Measurements from ENCODE around the gene DNTTIP2.
"Not testable (repeated sequence)": the region's sequence is repeated elsewhere in the genome, so short reads cannot be mapped to it uniquely, and the experiment has no call there.

DNTTIP2 gene

DNA sequence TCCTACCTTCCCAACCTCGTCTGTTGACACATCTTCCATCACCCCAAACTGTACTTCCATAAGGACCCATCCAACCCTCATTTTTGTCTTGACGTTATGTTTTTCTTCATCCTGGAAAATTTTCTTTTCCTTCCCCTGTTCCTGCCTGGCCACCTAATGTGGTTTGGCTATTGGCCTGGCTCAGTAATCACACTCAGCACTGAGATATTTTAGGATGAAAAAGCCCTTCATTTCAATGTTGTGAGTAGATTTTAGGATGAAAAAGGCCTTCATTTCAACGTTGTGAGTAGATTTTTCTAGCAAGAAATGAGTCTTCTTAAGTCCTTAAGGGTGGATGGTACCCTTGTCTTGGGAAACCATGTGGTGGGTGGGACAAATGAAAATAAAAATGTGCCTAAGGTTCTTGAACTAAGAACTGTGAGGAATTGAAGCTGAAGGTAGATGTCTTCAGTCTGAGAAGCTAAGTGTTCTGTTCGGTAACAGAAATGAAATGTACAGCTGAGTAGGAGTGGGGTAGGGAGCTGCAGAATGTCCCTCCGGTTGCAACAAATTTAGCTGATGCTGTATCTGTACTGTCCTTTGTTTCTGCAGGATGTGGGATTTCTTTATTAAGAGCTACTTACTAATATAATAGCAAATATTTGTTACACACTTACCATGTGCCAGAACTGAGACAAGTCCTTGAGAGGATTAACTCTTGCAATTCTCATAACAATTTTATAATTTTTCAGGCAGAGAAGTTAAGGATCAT is 36.1 kb downstream of the DNTTIP2 start:
- H3K9me3 Mint-ChIP-seq = no peaks in the 10 kb centered on the region
- no peak for DNase-seq (ENCODE audit: low spot score)
- peaks cover 5% of the 10 kb centered on the region for H3K27me3 Mint-ChIP-seq (ENCODE audit: low read depth)
- no peak overlapping the region for H3K27ac Mint-ChIP-seq
- no peak overlapping the region for H3K4me3 Mint-ChIP-seq
- H3K36me3 Mint-ChIP-seq (ENCODE audit: low read depth) = no peaks in the 10 kb centered on the region
- peaks cover 16% of the 10 kb centered on the region for H3K4me1 Mint-ChIP-seq (ENCODE audit: low read depth)

DNA sequence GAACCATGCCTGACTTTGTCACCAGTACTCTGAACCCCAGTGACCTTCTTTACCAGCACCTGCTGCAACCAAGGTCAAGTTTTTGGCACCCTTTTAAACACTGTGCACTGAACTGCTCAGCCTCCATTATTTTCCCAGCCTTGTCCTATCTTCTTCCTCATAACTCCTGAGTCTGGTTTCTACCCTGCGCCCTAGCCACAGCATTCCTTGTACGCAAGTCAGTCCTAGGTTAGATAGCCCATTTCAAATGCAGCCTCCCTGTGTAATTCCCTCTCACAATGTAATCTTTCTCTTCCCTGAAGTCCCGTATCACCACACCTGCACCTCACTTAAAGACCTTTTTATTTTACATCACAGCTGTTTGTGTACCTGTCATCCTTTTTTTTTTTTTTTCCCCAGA is 37.2 kb downstream of the DNTTIP2 start:
- no peak for DNase-seq (ENCODE audit: low spot score)
- no peaks in the 10 kb centered on the region for H3K9me3 Mint-ChIP-seq
- peaks cover 13% of the 10 kb centered on the region for H3K4me1 Mint-ChIP-seq (ENCODE audit: low read depth)
- H3K27ac Mint-ChIP-seq = no peak overlapping the region
- no peak overlapping the region for H3K4me3 Mint-ChIP-seq
- H3K27me3 Mint-ChIP-seq (ENCODE audit: low read depth) = no peaks in the 10 kb centered on the region
- no peaks in the 10 kb centered on the region for H3K36me3 Mint-ChIP-seq (ENCODE audit: low read depth)

DNA sequence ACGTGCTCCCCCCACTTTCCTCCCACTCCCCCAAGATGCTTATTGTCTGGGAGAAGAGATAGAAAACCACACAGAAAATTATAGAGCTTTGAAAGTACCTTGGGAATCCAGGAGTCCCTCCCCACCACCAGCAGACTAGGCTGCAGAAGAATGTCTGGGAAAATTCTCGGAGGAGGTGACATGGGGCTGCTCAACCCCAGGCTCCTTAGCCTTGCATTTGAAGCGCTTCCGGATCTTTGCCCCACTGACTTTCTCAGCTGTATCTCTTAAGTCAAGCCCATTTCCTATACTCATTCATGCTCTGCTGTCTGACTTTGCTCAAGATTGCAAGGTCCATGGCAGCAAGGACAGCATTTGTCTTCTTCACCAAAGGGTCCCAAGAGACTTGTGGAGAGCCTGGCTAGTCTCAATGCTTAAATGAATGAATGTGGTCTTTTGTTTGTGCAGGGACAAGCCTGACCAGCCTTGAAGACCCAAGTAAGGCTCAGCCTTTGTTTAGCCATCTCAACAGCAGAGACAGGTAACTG is 38.0 kb downstream of the DNTTIP2 start:
- Mint-ChIP-seq H3K27me3 (ENCODE audit: low read depth) (no peaks in the 10 kb centered on the region), H3K36me3 (ENCODE audit: low read depth) (no peaks in the 10 kb centered on the region), H3K27ac (no peak overlapping the region), H3K4me1 (ENCODE audit: low read depth) (peaks cover 11% of the 10 kb centered on the region), H3K9me3 (no peaks in the 10 kb centered on the region), H3K4me3 (no peak overlapping the region)
- no peak for DNase-seq (ENCODE audit: low spot score)

DNA sequence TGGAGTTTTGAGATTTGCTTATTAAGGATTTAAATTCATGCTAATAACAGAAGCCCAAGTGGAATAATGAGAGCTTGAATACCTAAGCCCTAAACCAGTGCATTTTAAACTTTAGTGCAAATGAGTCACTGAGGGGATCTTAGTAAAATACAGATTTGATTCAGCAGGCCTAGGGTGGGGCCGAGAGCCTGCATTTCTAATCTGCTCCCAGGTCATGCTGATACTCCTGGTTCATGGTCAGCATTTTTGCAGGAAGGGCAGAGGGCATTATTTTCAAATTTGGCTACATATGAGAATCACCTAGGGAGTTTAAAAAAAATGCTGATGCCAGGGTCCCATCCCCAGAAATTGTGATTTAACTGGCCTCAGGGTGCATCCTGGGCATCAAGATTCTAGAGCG is 39.3 kb downstream of the DNTTIP2 start:
- Mint-ChIP-seq H3K27me3 (ENCODE audit: low read depth) (no peaks in the 10 kb centered on the region), H3K9me3 (peaks cover 3% of the 10 kb centered on the region), H3K27ac (no peak overlapping the region), H3K36me3 (ENCODE audit: low read depth) (no peaks in the 10 kb centered on the region), H3K4me3 (no peak overlapping the region), H3K4me1 (ENCODE audit: low read depth) (peaks cover 4% of the 10 kb centered on the region)
- no peak for DNase-seq (ENCODE audit: low spot score)

DNA sequence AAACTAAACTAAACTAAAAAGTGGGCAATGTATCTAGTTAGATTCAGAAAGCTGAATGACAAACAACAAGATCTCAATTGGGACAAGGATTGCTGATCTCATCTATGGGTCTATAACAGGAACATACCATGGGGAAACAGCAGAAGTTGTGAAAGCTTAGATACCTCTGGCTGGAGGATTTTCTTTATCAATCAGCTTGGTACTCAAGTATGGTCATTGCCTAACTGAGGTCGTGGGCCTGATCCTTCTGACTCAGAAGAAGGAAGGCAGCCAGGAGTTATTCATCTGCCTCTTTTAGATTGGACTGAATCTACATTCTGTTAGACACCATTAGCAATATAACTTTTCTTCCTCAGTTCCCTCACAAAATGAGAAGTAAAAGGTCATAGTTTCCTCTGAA is 39.7 kb downstream of the DNTTIP2 start:
- no peaks in the 10 kb centered on the region for H3K27me3 Mint-ChIP-seq (ENCODE audit: low read depth)
- peaks cover under 1% of the 10 kb centered on the region for H3K4me1 Mint-ChIP-seq (ENCODE audit: low read depth)
- no peak for DNase-seq (ENCODE audit: low spot score)
- H3K27ac Mint-ChIP-seq = no peak overlapping the region
- H3K4me3 Mint-ChIP-seq = no peak overlapping the region
- H3K36me3 Mint-ChIP-seq (ENCODE audit: low read depth) = no peaks in the 10 kb centered on the region
- peaks cover 7% of the 10 kb centered on the region for H3K9me3 Mint-ChIP-seq

DNA sequence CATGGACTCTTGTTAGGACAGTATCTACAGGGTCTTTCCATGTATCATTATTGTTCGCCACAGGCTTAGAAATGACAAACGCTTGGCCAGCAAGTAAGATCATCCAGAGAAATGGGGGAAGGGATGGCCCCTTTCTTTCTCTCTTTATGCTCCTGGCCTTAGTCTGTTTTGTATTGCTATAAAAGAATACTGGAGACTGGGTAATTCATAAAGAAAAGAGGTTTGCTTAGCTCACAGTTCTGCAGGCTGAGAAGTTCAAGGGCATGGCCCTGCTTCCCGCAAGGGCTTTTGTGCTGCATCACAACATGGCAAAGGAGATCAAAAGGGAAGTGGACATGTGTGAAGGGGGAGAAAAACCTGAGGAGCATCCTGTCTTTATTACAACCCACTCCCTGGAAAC is 41.0 kb downstream of the DNTTIP2 start:
- no peaks in the 10 kb centered on the region for H3K36me3 Mint-ChIP-seq (ENCODE audit: low read depth)
- H3K9me3 Mint-ChIP-seq = peaks cover 19% of the 10 kb centered on the region
- no peak for DNase-seq (ENCODE audit: low spot score)
- H3K4me3 Mint-ChIP-seq = no peak overlapping the region
- H3K27ac Mint-ChIP-seq = no peak overlapping the region
- H3K27me3 Mint-ChIP-seq (ENCODE audit: low read depth) = no peaks in the 10 kb centered on the region
- no peaks in the 10 kb centered on the region for H3K4me1 Mint-ChIP-seq (ENCODE audit: low read depth)

DNA sequence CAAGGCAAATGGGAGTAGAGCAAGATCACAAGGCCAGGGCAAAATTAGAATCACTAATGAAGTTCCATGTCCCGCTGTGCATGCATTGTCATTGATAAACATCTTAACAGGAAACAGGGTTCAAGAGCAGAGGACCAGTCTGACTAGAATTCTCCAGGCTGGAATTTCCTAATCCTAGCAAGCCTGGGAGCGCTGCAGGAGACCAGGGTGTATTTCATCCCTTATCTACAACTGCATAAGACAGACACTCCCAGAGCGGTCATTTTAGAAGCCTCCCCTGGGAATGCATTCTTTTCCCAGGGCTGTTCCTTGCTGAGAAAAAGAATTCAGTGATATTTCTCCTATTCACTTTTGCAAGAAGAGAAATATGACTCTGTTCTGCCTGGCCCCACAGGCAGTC is 45.7 kb downstream of the DNTTIP2 start:
- H3K36me3 Mint-ChIP-seq (ENCODE audit: low read depth); H3K4me3 Mint-ChIP-seq; H3K27ac Mint-ChIP-seq; H3K27me3 Mint-ChIP-seq (ENCODE audit: low read depth); H3K4me1 Mint-ChIP-seq (ENCODE audit: low read depth); DNase-seq (ENCODE audit: low spot score): not testable (repeated sequence)
- H3K9me3 Mint-ChIP-seq = peaks cover 33% of the 10 kb centered on the region

DNA sequence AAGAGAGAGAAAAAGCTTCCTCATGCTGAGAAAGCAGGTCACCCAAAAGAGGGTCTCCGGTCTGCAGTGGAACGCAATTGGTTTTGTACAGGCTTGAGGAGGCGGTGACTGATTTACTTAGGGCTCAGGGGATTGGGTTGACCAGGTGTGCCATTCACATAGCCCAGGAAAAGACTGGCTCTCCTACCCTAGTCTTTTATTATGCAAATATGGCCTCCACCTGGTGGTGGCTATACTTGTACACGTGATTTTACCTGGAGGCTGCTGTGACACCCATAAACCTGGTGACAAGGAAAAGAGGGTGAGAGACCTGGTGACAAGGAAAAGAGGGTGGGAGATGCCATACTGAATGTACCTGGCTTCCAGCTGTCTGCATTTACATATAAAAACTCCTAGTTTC is 49.9 kb downstream of the DNTTIP2 start:
- H3K4me3 Mint-ChIP-seq = no peak overlapping the region
- DNase-seq (ENCODE audit: low spot score) = no peak
- H3K27me3 Mint-ChIP-seq (ENCODE audit: low read depth) = peaks cover 5% of the 10 kb centered on the region
- H3K9me3 Mint-ChIP-seq = peaks cover 23% of the 10 kb centered on the region
- H3K4me1 Mint-ChIP-seq (ENCODE audit: low read depth) = no peaks in the 10 kb centered on the region
- H3K36me3 Mint-ChIP-seq (ENCODE audit: low read depth) = no peaks in the 10 kb centered on the region
- H3K27ac Mint-ChIP-seq = no peak overlapping the region

DNA sequence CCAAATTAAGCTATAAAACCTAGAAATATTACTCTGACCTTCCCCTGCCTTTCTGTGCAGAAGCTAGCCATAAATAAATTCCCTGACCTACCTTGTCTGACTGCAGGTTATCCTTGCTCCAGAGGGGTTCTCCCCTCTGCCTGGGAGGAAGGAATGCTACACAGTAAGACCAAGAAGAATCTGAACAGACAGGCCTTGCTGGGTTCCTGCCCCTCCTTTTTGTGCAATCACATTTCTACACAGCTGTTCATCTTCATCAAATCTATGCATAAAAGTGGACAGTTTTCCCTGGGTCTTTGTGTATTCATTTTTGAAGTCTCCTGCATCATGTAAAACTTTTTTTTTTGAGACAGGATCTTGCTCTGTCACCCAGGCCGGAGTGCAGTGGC is 50.6 kb downstream of the DNTTIP2 start:
- Mint-ChIP-seq H3K27ac (no peak overlapping the region), H3K9me3 (peaks cover 18% of the 10 kb centered on the region), H3K4me3 (no peak overlapping the region), H3K4me1 (ENCODE audit: low read depth) (no peaks in the 10 kb centered on the region), H3K27me3 (ENCODE audit: low read depth) (peaks cover 5% of the 10 kb centered on the region), H3K36me3 (ENCODE audit: low read depth) (no peaks in the 10 kb centered on the region)
- no peak for DNase-seq (ENCODE audit: low spot score)

DNA sequence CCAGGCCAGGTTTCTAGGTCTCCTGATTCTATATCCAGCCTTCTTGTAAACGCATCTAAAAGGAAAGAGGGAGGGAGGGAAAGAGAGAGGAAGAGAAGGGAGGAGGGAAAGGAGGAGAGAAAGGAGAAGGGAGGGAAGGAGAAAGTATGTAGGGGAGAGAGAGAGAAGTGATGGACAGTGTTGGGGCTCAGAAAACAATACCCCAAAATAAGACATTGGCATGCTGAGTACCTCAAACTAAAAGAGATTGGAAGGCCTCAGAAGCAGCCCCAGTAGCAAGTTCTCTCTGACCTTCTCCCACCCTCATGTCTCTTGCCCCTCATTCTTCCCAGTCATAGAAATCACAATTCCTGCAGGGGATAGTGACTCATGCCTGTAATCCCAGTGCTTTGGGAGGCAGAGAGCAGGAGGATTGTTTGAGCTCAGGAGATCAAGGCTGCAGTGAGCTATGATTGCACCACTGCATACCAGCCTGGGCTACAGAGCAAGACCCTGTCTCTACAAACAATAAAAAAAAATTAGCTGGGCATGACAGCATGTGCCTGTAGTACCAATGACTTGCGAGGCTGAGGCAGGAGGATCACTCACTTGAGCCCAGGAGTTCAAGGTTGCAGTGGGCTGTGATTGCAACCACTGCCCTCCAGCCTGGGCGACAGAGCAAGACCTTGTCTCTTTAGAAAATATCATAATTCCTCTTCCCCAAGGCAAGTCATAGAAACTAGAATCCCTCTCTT is 51.2 kb downstream of the DNTTIP2 start:
- no peaks in the 10 kb centered on the region for H3K36me3 Mint-ChIP-seq (ENCODE audit: low read depth)
- H3K9me3 Mint-ChIP-seq = peaks cover 13% of the 10 kb centered on the region
- DNase-seq (ENCODE audit: low spot score) = no peak
- H3K4me1 Mint-ChIP-seq (ENCODE audit: low read depth) = no peaks in the 10 kb centered on the region
- no peak overlapping the region for H3K27ac Mint-ChIP-seq
- peaks cover 5% of the 10 kb centered on the region for H3K27me3 Mint-ChIP-seq (ENCODE audit: low read depth)
- no peak overlapping the region for H3K4me3 Mint-ChIP-seq

DNA sequence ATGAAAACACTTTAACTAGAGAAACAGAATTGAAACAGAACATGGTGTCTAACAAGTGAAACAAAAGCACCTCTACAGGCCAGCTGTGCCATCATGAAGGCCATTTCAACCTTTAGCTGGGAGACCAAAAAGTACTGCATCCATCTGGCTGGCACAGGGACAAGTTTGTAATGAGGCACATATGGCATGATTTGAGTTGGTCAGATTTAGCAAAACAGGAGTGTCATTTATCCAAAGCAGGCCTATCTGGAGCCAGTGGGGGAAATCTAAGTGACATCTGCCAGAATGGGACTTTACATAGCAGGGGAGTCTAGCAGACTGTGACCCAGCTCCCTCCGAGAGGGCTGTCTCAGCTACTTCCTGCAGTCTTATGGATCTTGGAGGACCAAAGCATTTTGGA is 51.9 kb downstream of the DNTTIP2 start:
- Mint-ChIP-seq H3K36me3 (ENCODE audit: low read depth) (no peaks in the 10 kb centered on the region), H3K27me3 (ENCODE audit: low read depth) (peaks cover 5% of the 10 kb centered on the region), H3K4me1 (ENCODE audit: low read depth) (no peaks in the 10 kb centered on the region), H3K27ac (no peak overlapping the region), H3K9me3 (peaks cover 9% of the 10 kb centered on the region), H3K4me3 (no peak overlapping the region)
- no peak for DNase-seq (ENCODE audit: low spot score)

DNA sequence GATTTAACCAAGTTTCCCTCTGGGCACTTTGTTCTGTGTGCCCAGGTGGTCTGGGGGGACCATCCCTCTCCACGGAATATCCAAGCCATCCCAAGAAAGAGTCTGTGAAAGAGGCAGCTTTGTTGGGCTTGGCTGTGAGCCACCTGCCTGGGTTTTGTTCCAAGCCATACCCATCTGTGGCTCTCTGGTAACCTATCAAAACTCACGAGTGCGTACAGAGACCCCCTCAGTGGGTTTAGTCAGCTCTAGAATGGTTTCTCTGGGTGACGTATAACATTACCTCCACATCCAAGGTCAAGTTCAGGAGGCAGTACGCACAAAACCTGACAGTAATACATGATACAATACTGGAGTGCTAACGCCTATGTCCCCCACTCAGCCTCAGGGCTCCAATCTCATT is 54.2 kb downstream of the DNTTIP2 start:
- no peaks in the 10 kb centered on the region for H3K36me3 Mint-ChIP-seq (ENCODE audit: low read depth)
- no peak for DNase-seq (ENCODE audit: low spot score)
- H3K4me3 Mint-ChIP-seq = no peak overlapping the region
- H3K27ac Mint-ChIP-seq = no peak overlapping the region
- H3K27me3 Mint-ChIP-seq (ENCODE audit: low read depth) = peaks cover 16% of the 10 kb centered on the region
- no peaks in the 10 kb centered on the region for H3K4me1 Mint-ChIP-seq (ENCODE audit: low read depth)
- no peaks in the 10 kb centered on the region for H3K9me3 Mint-ChIP-seq

DNA sequence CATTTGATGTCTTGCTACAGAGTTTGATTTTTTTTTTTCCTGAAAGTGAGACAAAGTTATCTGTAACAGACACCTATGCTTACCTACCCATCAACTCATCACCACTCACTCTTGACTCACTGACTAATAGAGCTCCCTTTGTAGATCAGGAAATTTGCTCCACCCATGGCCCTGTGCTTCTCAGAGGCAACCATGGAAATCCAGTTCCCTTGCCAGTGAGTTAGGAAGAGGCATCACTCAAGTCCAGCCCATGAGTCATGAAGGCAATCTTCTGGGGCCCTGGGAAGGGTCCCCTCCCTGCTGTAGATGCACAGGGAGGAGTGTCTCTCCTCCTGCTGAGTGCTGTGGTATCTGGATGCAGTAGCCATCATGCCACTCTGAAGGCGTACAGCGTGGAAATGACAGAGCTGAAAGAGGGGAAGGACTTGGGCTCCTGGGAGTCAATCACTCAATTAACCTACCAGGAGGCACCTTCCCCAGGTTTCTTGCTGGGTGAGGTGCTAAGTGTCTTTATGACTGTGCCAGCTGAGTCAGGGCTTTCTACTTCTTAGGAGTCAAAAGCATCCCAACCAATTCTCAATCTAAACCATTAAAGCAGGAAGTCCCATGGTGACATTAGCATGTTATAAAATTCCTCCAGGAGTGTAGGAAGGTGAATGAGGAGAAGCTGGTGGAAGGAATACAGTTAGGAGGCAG is 56.1 kb downstream of the DNTTIP2 start:
- H3K4me3 Mint-ChIP-seq = no peak overlapping the region
- H3K9me3 Mint-ChIP-seq = no peaks in the 10 kb centered on the region
- H3K4me1 Mint-ChIP-seq (ENCODE audit: low read depth) = peaks cover 8% of the 10 kb centered on the region
- no peak for DNase-seq (ENCODE audit: low spot score)
- H3K27me3 Mint-ChIP-seq (ENCODE audit: low read depth) = peaks cover 18% of the 10 kb centered on the region
- H3K27ac Mint-ChIP-seq = no peak overlapping the region
- H3K36me3 Mint-ChIP-seq (ENCODE audit: low read depth) = no peaks in the 10 kb centered on the region
